Lower lobe of right lung (tissue), 2 donors: Measurements from ENCODE around the gene FAM180A. TPM values are rescaled to one million over a fixed set of nuclear protein-coding genes. Genes with fewer than 3 reads are reported as not detected.
"Not testable (repeated sequence)": the region's sequence is repeated elsewhere in the genome, so short reads cannot be mapped to it uniquely, and the experiment has no call there.

Experiments used
- ATAC-seq, 2 donors: fragments of 200-7000 bp; cut with Tn5 transposase; one replicate each; pipeline ENCODE4 v1.9.1; 2020 to 2022; ENCODE audit warnings: mild to moderate bottlenecking in 2 of 2, moderate library complexity in 2 of 2
- DNase-seq: peaks from one replicate; pipeline ENCODE4 v3.0.0-alpha.2; 2020
- H3K27ac ChIP-seq: fragments of 200-600 bp; one replicate; pipeline ENCODE4 v1.8.0; 2022
- H3K27me3 ChIP-seq: fragments of 200-600 bp; one replicate; pipeline ENCODE4 v1.8.0; 2022; ENCODE audit warnings: low read depth
- H3K36me3 ChIP-seq: fragments of 200-600 bp; one replicate; pipeline ENCODE4 v1.8.0; 2022; ENCODE audit warnings: mild to moderate bottlenecking
- H3K4me1 ChIP-seq: fragments of 200-600 bp; one replicate; pipeline ENCODE4 v1.8.0; 2022
- H3K4me3 ChIP-seq: fragments of 200-600 bp; one replicate; pipeline ENCODE4 v1.8.0; 2022; ENCODE audit warnings: mild to moderate bottlenecking
- H3K9me3 ChIP-seq: fragments of 200-600 bp; one replicate; pipeline ENCODE4 v1.8.0; 2022
- intact Hi-C: fragments of 100-400 bp; cut with DNase I; formaldehyde crosslinking; loops from one replicate; pipeline ENCODE4 v1.11.0; 2022
- total RNA-seq: library from RNA; stranded (reverse); fragmentation: NEBNext Ultra II Directional; extraction: Animal tissue kit (Norgen Biotek cat#: 25700); gene quantifications from one replicate; pipeline ENCODE4 v1.2.1, GENCODE V29; 2021
- TF ChIP-seq, protein P1 (sequence below): fragments of 200-600 bp; IDR thresholded peaks from one replicate; pipeline ENCODE4 v1.8.0; 2022; ENCODE audit warnings: antibody characterized with exemption, mild to moderate bottlenecking
- donor health status: DM: no; HTN: yes; CAD: no; lungs with severe emphysema.

The FAM180A gene
- total RNA-seq, 1 donor from 2014 or later = 3.0 TPM

DNA sequence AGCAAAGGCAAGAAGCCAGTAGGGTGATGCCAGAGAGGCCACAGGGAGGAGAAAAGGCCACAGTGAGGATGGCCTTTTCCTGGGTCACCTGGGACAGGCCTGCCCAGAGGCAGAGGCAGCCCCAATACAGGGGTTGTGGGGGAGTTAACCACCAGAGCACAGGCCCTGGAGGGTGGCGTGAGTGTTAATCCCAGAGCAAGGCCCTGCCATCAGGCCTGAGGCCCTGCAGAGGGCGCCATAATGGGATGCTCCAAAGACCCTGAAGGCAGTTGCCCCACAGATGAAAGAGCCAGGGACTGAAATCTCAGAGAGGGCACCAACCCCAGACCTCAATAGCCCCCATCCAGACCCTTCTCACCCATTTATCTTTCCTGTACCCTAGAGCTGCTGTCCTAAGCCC, 44.5 kb downstream of the FAM180A start:
- no peak for ATAC-seq
- TF ChIP-seq, protein P1, sequence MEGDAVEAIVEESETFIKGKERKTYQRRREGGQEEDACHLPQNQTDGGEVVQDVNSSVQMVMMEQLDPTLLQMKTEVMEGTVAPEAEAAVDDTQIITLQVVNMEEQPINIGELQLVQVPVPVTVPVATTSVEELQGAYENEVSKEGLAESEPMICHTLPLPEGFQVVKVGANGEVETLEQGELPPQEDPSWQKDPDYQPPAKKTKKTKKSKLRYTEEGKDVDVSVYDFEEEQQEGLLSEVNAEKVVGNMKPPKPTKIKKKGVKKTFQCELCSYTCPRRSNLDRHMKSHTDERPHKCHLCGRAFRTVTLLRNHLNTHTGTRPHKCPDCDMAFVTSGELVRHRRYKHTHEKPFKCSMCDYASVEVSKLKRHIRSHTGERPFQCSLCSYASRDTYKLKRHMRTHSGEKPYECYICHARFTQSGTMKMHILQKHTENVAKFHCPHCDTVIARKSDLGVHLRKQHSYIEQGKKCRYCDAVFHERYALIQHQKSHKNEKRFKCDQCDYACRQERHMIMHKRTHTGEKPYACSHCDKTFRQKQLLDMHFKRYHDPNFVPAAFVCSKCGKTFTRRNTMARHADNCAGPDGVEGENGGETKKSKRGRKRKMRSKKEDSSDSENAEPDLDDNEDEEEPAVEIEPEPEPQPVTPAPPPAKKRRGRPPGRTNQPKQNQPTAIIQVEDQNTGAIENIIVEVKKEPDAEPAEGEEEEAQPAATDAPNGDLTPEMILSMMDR = no peak
- no peak overlapping the region for H3K27ac ChIP-seq

DNA sequence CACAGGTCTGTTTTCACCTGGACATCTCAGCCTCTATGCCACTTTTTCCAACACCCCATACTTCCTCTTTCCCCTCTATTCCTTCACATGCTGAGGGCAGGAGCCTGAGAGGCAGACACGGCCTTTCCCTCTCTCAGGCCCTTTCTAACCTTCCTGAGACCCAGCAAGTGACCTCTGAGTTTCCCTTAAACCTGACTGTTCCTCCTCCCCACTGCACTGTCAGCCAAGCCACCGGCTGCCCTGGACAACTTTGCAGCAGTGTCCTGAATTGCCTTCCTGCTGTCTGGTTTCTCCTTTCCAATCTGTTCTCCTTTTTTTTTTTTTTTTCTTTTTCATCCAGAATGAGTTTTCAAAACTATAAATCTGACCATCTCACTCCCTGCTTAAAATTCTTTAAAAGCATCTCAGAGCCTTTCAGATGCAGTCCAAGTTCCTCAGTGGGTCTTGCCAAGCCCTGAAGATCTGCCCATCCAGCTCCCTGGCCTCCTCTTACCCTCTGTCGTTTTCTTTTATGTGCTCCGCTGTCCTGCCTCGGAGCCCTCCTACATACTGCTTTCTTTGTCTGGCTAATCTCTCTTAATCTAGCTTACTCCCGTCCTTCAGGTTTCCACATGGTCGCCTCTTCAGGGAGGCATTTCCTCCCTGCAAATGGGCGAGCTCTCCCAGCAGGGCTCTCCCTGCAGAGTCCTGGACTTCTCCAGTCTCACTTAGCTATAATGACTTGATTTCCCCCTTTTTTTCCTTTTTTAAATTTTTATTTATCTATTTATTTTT, 51.1 kb downstream of the FAM180A start:
- TF ChIP-seq, protein P1 = no peak
- intact Hi-C loops = no loop called here
- Histone ChIP-seq H3K4me1 (no peaks in the 10 kb centered on the region), H3K36me3 (peaks cover 11% of the 10 kb centered on the region), H3K9me3 (no peaks in the 10 kb centered on the region), H3K4me3 (no peak overlapping the region), H3K27ac (no peak overlapping the region), H3K27me3 (no peaks in the 10 kb centered on the region)
- no peak for DNase-seq
- ATAC-seq = no peak

More for the DNA sequence above, 44.5 kb downstream of the FAM180A start:
- H3K4me3 ChIP-seq = no peak overlapping the region
- intact Hi-C loops = no loop called here
- H3K4me1 ChIP-seq = no peaks in the 10 kb centered on the region
- peaks cover 3% of the 10 kb centered on the region for H3K36me3 ChIP-seq
- no peaks in the 10 kb centered on the region for H3K9me3 ChIP-seq
- DNase-seq = no peak
- no peaks in the 10 kb centered on the region for H3K27me3 ChIP-seq

DNA sequence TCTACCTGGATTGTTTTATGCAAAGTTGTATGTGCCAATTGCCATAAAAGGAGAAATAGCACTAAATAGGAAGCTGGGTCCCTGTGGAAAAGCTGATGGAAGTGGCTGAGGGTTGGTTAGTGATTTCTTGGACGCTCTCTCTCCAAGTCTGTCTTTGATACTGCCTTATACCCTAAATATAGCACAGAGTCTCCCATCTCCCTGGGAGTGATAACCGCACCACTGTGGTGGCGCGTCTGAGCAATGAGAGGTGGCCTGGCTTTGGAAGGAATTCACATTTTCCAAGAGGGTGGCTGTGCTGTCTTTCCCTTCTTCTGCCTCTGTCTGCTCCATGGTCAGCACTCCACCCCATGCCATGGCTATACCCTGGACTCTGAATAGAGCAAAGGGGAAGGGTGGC, 55.1 kb downstream of the FAM180A start:
- no peak for ATAC-seq
- intact Hi-C loops = no loop called here
- TF ChIP-seq, protein P1 = no peak
- Histone ChIP-seq H3K27me3 (no peaks in the 10 kb centered on the region), H3K27ac (no peak overlapping the region), H3K4me1 (no peaks in the 10 kb centered on the region), H3K9me3 (no peaks in the 10 kb centered on the region), H3K36me3 (peaks cover 14% of the 10 kb centered on the region), H3K4me3 (no peak overlapping the region)
- no peak for DNase-seq

DNA sequence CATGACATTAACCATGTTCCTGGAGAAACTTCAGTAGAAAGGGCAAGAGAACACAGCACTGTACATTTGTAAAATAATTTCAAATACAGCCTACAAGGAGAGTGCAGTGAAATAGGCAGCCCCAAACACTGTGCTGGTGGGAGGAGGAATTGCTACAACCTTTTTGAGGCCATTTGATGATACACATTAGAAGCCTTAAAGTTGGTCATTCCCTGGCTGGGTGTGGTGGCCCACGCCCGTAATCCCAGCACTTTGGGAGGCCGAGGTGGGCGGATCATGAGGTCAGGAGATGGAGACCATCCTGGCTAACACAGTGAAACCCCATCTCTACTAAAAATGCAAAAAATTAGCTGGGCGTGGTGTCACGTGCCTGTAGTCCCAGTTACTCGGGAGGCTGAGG, 56.0 kb downstream of the FAM180A start:
- H3K27ac ChIP-seq, intact Hi-C loops, H3K4me1 ChIP-seq, H3K27me3 ChIP-seq, ATAC-seq, DNase-seq, H3K9me3 ChIP-seq, H3K4me3 ChIP-seq: not testable (repeated sequence)
- peaks cover 14% of the 10 kb centered on the region for H3K36me3 ChIP-seq

DNA sequence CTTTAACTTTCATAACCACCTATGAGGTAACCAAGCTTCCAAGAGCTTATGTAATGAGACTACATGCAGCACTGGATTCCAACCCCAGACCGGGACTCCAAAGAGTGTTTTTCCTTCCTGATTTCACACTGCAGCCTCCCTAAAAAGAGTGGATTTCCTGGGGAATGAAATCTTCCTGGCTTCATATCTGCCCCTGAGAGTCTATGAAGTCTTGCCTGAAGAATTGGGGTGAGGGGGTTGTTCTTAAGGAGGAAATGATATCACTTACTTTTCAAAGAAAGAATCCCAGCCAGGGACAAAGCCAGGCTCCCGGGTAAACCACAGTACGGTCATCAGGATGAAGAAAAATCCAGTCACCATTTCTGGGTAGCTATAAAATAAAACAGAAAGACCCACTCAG, 56.6 kb downstream of the FAM180A start:
- TF ChIP-seq, protein P1 = no peak
- Histone ChIP-seq H3K9me3 (no peaks in the 10 kb centered on the region), H3K4me1 (no peaks in the 10 kb centered on the region), H3K27ac (no peak overlapping the region), H3K27me3 (no peaks in the 10 kb centered on the region), H3K4me3 (no peak overlapping the region), H3K36me3 (peaks cover 14% of the 10 kb centered on the region)
- no peak for DNase-seq
- no peak for ATAC-seq
- intact Hi-C loops = no loop called here

DNA sequence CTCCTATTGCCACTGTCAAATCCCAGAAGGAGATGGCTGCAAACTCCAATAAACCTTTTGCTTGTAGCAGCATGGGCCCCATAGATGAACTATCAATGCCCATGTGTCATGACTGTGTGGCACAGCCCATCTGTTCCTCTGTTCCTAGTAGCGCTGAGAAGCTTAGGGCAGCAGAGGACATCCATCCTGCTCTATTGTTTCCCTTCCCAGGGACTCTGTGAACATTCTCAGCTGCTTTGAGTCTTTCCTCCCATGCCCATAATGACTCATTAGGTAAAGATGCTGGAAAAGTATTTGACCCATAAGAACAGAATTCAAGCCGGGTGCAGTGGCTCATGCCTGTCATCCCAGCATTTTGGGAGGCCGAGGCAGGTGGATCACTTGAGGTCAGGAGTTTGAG, 58.0 kb downstream of the FAM180A start:
- DNase-seq (no peak), ATAC-seq (no peak)
- Histone ChIP-seq H3K9me3 (no peaks in the 10 kb centered on the region), H3K36me3 (peaks cover 10% of the 10 kb centered on the region), H3K4me3 (no peak overlapping the region), H3K27ac (no peak overlapping the region), H3K4me1 (no peaks in the 10 kb centered on the region), H3K27me3 (no peaks in the 10 kb centered on the region)
- intact Hi-C loops = no loop called here
- TF ChIP-seq, protein P1 = no peak
